Activated CD8-positive, alpha-beta memory T cell treated with anti-CD3 and anti-CD28 coated beads, Interleukin-2, amount 50 U/mL, for 4 hours (primary cell): ENCODE data around the gene LHFPL6.

Experiments used
- DNase-seq: peaks from one replicate; pipeline ENCODE4 v3.0.0-alpha.2; 2020

Gene LHFPL6

GRCh38 chr13:39506559-39507390 lies 96.2 kb downstream of the LHFPL6 start:
- no peak for DNase-seq

GRCh38 chr13:39505151-39505550 lies 97.8 kb downstream of the LHFPL6 start:
- DNase-seq, result no peak

GRCh38 chr13:39503048-39503447 lies 99.9 kb downstream of the LHFPL6 start:
- no peak for DNase-seq

- DNase-seq, result no peak
Measured at GRCh38 chr13:39501702-39502324, 101.2 kb downstream of the LHFPL6 start.

- no peak for DNase-seq
Measured at GRCh38 chr13:39499604-39500003, 103.4 kb downstream of the LHFPL6 start.

GRCh38 chr13:39498471-39499114 lies 104.4 kb downstream of the LHFPL6 start:
- DNase-seq, result no peak

GRCh38 chr13:39496506-39496905 lies 106.5 kb downstream of the LHFPL6 start:
- DNase-seq, result no peak

- DNase-seq, result no peak
Measured at GRCh38 chr13:39494633-39495032, 108.4 kb downstream of the LHFPL6 start.

GRCh38 chr13:39494006-39494405 lies 109.0 kb downstream of the LHFPL6 start:
- DNase-seq, result no peak

GRCh38 chr13:39490136-39490535 lies 112.9 kb downstream of the LHFPL6 start:
- DNase-seq, result no peak

- DNase-seq, result no peak
Measured at GRCh38 chr13:39486758-39487157, 116.2 kb downstream of the LHFPL6 start.

GRCh38 chr13:39485314-39485700 lies 117.7 kb downstream of the LHFPL6 start:
- DNase-seq, result no peak

GRCh38 chr13:39484506-39485313 lies 118.3 kb downstream of the LHFPL6 start:
- DNase-seq, result no peak

- DNase-seq, result no peak
Measured at GRCh38 chr13:39483326-39483725, 119.7 kb downstream of the LHFPL6 start.

- no peak for DNase-seq
Measured at GRCh38 chr13:39481491-39481890, 121.5 kb downstream of the LHFPL6 start.

GRCh38 chr13:39474600-39474999 lies 128.4 kb downstream of the LHFPL6 start:
- DNase-seq, result no peak

- no peak for DNase-seq
Measured at GRCh38 chr13:39469676-39470075, 133.3 kb downstream of the LHFPL6 start.

GRCh38 chr13:39468306-39468705 lies 134.7 kb downstream of the LHFPL6 start:
- DNase-seq, result no peak

- DNase-seq, result no peak
Measured at GRCh38 chr13:39463611-39464010, 139.4 kb downstream of the LHFPL6 start.

GRCh38 chr13:39462906-39463305 lies 140.1 kb downstream of the LHFPL6 start:
- no peak for DNase-seq

GRCh38 chr13:39462428-39462827 lies 140.6 kb downstream of the LHFPL6 start:
- no peak for DNase-seq

- DNase-seq, result no peak
Measured at GRCh38 chr13:39461685-39462266, 141.2 kb downstream of the LHFPL6 start.

GRCh38 chr13:39457274-39457673 lies 145.7 kb downstream of the LHFPL6 start:
- no peak for DNase-seq
